ENCODE results near the gene GRIK3. TPM values are rescaled to one million over a fixed set of nuclear protein-coding genes. Genes with fewer than 3 reads are reported as not detected.

Gene GRIK3
- total and polyA plus RNA-seq, 7 donors, result 0.03 to 0.15 (median 0.04) TPM; not detected in 2

DNA sequence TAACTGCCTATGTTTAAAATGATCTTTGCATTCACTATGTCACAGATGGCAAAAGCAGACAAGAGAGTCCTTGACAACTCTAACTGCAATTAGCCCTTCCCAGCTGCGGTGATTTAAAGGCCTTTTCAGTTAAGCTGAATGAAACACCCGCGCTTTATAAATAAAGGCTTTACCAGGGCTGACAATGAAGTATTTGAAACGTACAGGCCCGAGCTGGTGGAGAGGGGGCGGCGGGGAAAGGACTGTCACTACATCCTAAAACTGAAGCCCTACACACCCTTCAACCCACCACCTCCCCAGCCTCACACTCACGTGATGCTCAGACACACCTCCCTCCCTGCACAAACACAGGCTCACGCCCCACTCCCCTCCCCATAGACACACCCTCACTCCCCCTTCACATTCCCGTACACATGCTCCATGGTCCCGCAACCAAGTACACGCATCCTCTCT is 45.5 kb downstream of the GRIK3 start:
- TF ChIP-seq, protein P1, sequence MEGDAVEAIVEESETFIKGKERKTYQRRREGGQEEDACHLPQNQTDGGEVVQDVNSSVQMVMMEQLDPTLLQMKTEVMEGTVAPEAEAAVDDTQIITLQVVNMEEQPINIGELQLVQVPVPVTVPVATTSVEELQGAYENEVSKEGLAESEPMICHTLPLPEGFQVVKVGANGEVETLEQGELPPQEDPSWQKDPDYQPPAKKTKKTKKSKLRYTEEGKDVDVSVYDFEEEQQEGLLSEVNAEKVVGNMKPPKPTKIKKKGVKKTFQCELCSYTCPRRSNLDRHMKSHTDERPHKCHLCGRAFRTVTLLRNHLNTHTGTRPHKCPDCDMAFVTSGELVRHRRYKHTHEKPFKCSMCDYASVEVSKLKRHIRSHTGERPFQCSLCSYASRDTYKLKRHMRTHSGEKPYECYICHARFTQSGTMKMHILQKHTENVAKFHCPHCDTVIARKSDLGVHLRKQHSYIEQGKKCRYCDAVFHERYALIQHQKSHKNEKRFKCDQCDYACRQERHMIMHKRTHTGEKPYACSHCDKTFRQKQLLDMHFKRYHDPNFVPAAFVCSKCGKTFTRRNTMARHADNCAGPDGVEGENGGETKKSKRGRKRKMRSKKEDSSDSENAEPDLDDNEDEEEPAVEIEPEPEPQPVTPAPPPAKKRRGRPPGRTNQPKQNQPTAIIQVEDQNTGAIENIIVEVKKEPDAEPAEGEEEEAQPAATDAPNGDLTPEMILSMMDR (IDR thresholded peaks at IDR 0.05), result no peak
- Histone ChIP-seq H3K9me3 (no peaks in the 10 kb centered on the region), H3K36me3 (ENCODE audit: insufficient read depth in 1 of 2, low read depth in 1 of 2) (no peaks in the 10 kb centered on the region), H3K27me3 (ENCODE audit: insufficient read depth in 3 of 3, low read length in 2 of 3) (peaks cover 0 to 23% (median 3%) of the 10 kb centered on the region in 3 donors), H3K27ac (no peak overlapping the region), H3K4me1 (no peaks in the 10 kb centered on the region), H3K4me3 (no peak overlapping the region)
- DNase-seq (no peak), ATAC-seq (no peak)
- intact Hi-C loops (cut with DNase I), result no loop called here
- WGBS, 3 donors, result 58 to 60% (median 59%) methylated on average over 12 of the region's 12 CpGs

DNA sequence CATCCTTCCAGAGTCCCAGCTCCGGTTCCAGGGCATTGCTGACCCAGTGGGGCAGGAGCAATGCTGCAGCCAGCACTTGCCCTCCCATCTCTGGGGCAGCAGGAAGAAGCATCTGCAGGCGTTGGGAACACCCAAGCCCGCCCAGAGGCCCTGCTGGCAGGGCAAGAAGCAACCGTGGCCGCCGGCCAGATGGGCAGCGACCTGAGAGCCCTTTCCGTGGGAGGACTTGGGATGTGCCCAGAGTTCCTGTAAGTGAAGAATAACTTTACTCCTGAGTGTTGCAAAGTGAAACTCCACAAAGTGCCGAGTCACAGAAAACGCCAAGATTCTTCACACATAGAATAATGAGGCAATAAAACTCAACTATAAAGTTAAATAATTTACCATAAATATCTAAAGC is 46.0 kb downstream of the GRIK3 start:
- no peaks in the 10 kb centered on the region for H3K9me3 ChIP-seq
- H3K4me3 ChIP-seq, result no peak overlapping the region
- H3K36me3 ChIP-seq (ENCODE audit: insufficient read depth in 1 of 2, low read depth in 1 of 2), result no peaks in the 10 kb centered on the region
- peak in 1 of 2 donors; percentile 19 for DNase-seq
- ATAC-seq, result no peak
- H3K27ac ChIP-seq, result no peak overlapping the region
- TF ChIP-seq, protein P1 (IDR thresholded peaks at IDR 0.05), result no peak
- peaks cover 0 to 23% (median 3%) of the 10 kb centered on the region in 3 donors for H3K27me3 ChIP-seq (ENCODE audit: insufficient read depth in 3 of 3, low read length in 2 of 3)
- no peaks in the 10 kb centered on the region for H3K4me1 ChIP-seq
- 16 to 37% (median 23%) methylated on average over 10 of the region's 10 CpGs for WGBS, 3 donors
- intact Hi-C loops (cut with DNase I), result no loop called here

DNA sequence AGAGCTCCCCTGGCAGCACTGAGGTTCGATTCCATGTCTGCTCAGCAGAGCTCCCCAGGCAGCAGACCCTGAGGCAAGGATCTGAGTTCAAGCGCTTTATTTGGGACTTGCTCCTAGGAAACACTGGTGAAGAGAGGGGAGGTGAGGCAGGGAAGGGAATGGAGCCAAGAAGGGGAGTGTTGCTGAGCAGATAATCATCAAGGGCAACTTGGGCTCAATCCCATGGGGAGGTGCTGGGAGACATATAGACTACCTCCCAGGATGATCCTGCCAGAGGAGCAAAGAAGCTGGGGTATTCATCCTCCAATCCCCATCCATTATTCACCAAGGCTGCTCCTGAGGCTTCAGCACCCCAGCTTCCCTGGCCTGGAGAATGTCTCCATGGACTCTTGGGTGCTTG is 47.0 kb downstream of the GRIK3 start:
- TF ChIP-seq, protein P1 (IDR thresholded peaks at IDR 0.05), result no peak
- H3K9me3 ChIP-seq, result no peaks in the 10 kb centered on the region
- DNase-seq, result no peak
- WGBS, 3 donors, result 78 to 83% (median 83%) methylated on average over 2 of the region's 2 CpGs
- H3K27ac ChIP-seq, result no peak overlapping the region
- H3K27me3 ChIP-seq (ENCODE audit: insufficient read depth in 3 of 3, low read length in 2 of 3), result peaks cover 0 to 23% (median 5%) of the 10 kb centered on the region in 3 donors
- H3K4me1 ChIP-seq, result no peaks in the 10 kb centered on the region
- no peak for ATAC-seq
- no peaks in the 10 kb centered on the region for H3K36me3 ChIP-seq (ENCODE audit: insufficient read depth in 1 of 2, low read depth in 1 of 2)
- H3K4me3 ChIP-seq, result no peak overlapping the region
- intact Hi-C loops (cut with DNase I), result no loop called here

DNA sequence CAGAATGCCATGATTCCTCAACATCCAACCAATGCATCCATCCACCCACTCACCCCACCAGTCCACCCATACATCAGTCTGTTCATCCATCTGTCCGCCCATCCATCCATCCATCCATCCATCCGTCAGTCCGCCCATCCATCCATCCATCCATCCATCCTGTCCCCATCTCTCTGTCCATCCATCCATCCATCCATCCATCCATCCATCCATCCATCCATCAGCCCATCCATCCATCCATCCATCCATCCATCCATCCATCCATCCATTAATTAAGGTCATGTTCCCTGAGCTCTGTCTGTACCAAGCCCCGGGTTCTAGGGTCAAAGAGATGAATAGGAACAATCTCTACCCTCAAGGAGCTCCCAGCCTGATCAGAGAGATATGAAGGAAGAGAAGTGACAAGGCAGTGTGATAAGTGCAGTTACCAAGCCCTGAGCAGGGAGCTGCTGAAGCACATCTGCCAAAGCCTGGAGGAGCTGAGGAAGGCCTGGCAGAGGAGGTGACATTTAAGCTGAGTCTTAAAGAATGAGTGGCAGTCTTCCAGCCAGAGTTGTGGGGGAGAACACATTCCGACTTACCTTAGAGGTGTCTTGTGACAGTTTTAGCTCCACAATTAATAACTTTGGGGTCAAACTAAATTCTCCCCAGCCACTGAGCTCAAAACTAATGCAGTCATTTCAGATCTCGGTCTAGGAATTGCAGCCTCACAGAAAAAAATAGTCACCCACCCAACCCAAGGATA is 47.9 kb downstream of the GRIK3 start:
- intact Hi-C loops (cut with DNase I), result no loop called here
- H3K36me3 ChIP-seq (ENCODE audit: insufficient read depth in 1 of 2, low read depth in 1 of 2), result no peaks in the 10 kb centered on the region
- H3K9me3 ChIP-seq, result no peaks in the 10 kb centered on the region
- WGBS, 3 donors, result 72 to 77% (median 77%) methylated on average over 6 of the region's 6 CpGs
- H3K27me3 ChIP-seq (ENCODE audit: insufficient read depth in 3 of 3, low read length in 2 of 3), result peaks cover 0 to 21% (median 7%) of the 10 kb centered on the region in 3 donors
- no peak for ATAC-seq
- no peak overlapping the region for H3K4me3 ChIP-seq
- DNase-seq, result no peak
- no peaks in the 10 kb centered on the region for H3K4me1 ChIP-seq
- TF ChIP-seq, protein P1 (IDR thresholded peaks at IDR 0.05), result no peak
- H3K27ac ChIP-seq, result no peak overlapping the region
